Esophagus muscularis mucosa (tissue), 4 donors: ENCODE measurements around the gene FGR. TPM values are rescaled to one million over a fixed set of nuclear protein-coding genes. Genes with fewer than 3 reads are reported as not detected.

Experiments
- DNase-seq: peaks from one replicate; pipeline ENCODE4 v3.0.0-alpha.2; 2017; ENCODE audit errors: extremely low spot score
- H3K27ac ChIP-seq, 4 donors: fragments of 200-600 bp; sonication (generic); replicated peaks in 1 of 4; 1 replicate in 3 of 4; 2 replicates in 1 of 4; pipeline ENCODE4 v1.5.1; 2016 to 2019; ENCODE audit warnings: mild to moderate bottlenecking in 1 of 4
- H3K27me3 ChIP-seq, 4 donors: fragments of 200-600 bp; sonication (generic); one replicate each; pipeline versions ENCODE4 v1.5.1 to v1.6.0; 2016 to 2019
- H3K36me3 ChIP-seq, 4 donors: fragments of 200-600 bp; sonication (generic); one replicate each; pipeline ENCODE4 v1.5.1; 2016 to 2019
- H3K4me1 ChIP-seq, 4 donors: fragments of 200-600 bp; sonication (generic); one replicate each; pipeline ENCODE4 v1.5.1; 2016 to 2019
- H3K4me3 ChIP-seq, 4 donors: fragments of 200-600 bp; sonication (generic); 1 replicate in 2 of 4; 2 replicates in 2 of 4; pipeline ENCODE4 v1.5.1; 2016 to 2019; ENCODE audit warnings: mild to moderate bottlenecking in 4 of 4, moderate library complexity in 1 of 4
- H3K9me3 ChIP-seq, 4 donors: fragments of 200-600 bp; sonication (generic); 1 replicate in 3 of 4; 2 replicates in 1 of 4; pipeline ENCODE4 v1.5.1; 2016 to 2019
- CTCF ChIP-seq, 3 experiments: fragments of 200-600 bp in 2 of 3; fragments of 450-650 bp in 1 of 3; sonication (generic) in 2 of 3; IDR thresholded peaks; one replicate each; pipeline ENCODE4 v1.5.1; 2017 to 2019; ENCODE audit warnings: antibody characterized with exemption in 3 of 3, mild to moderate bottlenecking in 2 of 3, moderate library complexity in 1 of 3
- EP300 ChIP-seq: sonication (generic); formaldehyde crosslinking; IDR thresholded peaks from one replicate; pipeline ENCODE4 v1.6.1; 2017; ENCODE audit warnings: antibody characterized with exemption
- POLR2A ChIP-seq: fragments of 450-650 bp; IDR thresholded peaks from one replicate; pipeline ENCODE4 v1.6.1; 2017; ENCODE audit warnings: antibody characterized with exemption, moderate library complexity, mild to moderate bottlenecking, low read depth
- POLR2AphosphoS5 ChIP-seq, 2 donors: sonication (generic); formaldehyde crosslinking; IDR thresholded peaks; one replicate each; pipeline ENCODE4 v1.6.1; 2017; ENCODE audit warnings: antibody characterized with exemption in 2 of 2
- WGBS: methylation state at CpG from one replicate; pipeline ENCODE4 v1.1.5; 2018; 5-methylcytosine and 5-hydroxymethylcytosine counted together
- intact Hi-C: fragments of 100-400 bp; cut with DNase I; formaldehyde crosslinking; loops from one replicate; pipeline ENCODE4 v1.15.1; 2023
- total RNA-seq, 4 donors: library from RNA; depleted of rRNA; stranded (reverse); fragments of >200 nt; gene quantifications; one replicate each; pipeline versions ENCODE4 v1.1.0 to v1.2.1, GENCODE V29; 2016

Gene FGR
- total RNA-seq, 4 donors from 2014 or later, result 12.0 to 32.1 (median 12.6) TPM

GRCh38 chr1:27626031-27626935, 8.7 kb downstream of the FGR start:
- peaks cover 0 to 3% (median 0%) of the 10 kb centered on the region in 4 donors for H3K27me3 ChIP-seq
- H3K4me3 ChIP-seq, result no peak overlapping the region
- DNase-seq, result no peak
- H3K27ac ChIP-seq, result peak overlapping the region in 1 of 4 donors; percentile 40
- no peaks in the 10 kb centered on the region for H3K9me3 ChIP-seq
- peaks cover 22 to 54% (median 30%) of the 10 kb centered on the region in 4 donors for H3K4me1 ChIP-seq
- intact Hi-C loops, result no loop called here
- no peaks in the 10 kb centered on the region for H3K36me3 ChIP-seq
- no peak for TF ChIP-seq EP300
- no peak for TF ChIP-seq CTCF (IDR thresholded peaks at IDR 0.05)
- no peak for TF ChIP-seq POLR2A
- peak in 1 of 2 donors; percentile 7 for TF ChIP-seq POLR2AphosphoS5 (IDR thresholded peaks at IDR 0.05)
- 88% methylated on average over 9 of the region's 11 CpGs for WGBS

DNA sequence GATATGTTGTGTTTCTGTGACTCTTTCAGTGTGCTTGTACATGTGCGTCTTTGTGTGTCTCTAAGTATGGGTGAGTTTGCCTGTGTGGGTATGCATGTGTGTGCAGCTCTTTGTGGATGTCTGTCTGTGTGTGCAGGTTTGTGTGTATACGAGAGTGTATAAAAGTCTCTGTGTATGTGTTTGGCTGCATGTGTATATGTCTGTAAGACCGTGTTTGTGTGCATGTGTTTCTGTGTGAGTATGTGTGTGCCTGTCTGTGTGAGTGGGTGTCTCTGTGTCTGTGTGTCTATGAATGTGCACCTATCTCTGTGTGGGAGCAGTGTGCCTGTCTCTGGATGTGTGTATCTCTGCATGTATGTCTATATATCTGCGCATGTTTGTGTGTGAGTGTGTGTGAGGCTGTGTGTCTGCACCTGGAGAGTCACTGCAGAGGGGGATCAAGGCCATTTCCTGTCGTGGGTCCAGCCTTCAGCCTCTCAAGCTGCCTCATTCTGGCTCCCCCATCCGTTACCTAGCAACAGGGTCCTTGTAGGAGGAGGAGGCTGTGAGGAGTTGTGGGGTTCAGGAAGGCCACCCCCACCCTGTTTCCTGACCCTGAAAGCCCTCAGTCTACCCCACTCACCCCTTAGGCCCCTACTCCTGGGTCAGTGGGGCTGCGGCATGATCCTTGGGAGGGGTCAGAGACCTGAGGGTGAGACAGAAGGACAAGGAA, 10.4 kb downstream of the FGR start:
- peaks cover 0 to 3% (median 0%) of the 10 kb centered on the region in 4 donors for H3K27me3 ChIP-seq
- WGBS, result 64% methylated on average over 7 of the region's 7 CpGs

GRCh38 chr1:27623327-27624212, 11.4 kb downstream of the FGR start:
- 92% methylated on average over 12 of the region's 13 CpGs for WGBS
- intact Hi-C loops, result no loop called here
- peaks cover 5 to 27% (median 6%) of the 10 kb centered on the region in 4 donors for H3K4me1 ChIP-seq
- no peak for DNase-seq
- H3K9me3 ChIP-seq, result no peaks in the 10 kb centered on the region
- H3K36me3 ChIP-seq, result no peaks in the 10 kb centered on the region
- no peak overlapping the region for H3K4me3 ChIP-seq
- no peak for TF ChIP-seq POLR2A
- no peak for TF ChIP-seq CTCF (IDR thresholded peaks at IDR 0.05)
- no peak for TF ChIP-seq EP300
- TF ChIP-seq POLR2AphosphoS5 (IDR thresholded peaks at IDR 0.05), result no peak
- H3K27me3 ChIP-seq, result peaks cover 0 to 3% (median 0%) of the 10 kb centered on the region in 4 donors
- no peak overlapping the region for H3K27ac ChIP-seq

More for the DNA sequence above, 10.4 kb downstream of the FGR start:
- Histone ChIP-seq H3K36me3 (no peaks in the 10 kb centered on the region), H3K4me3 (no peak overlapping the region), H3K9me3 (no peaks in the 10 kb centered on the region), H3K27ac (no peak overlapping the region), H3K4me1 (peaks cover 7 to 38% (median 16%) of the 10 kb centered on the region in 4 donors)
- no peak for TF ChIP-seq POLR2A
- intact Hi-C loops, result no loop called here
- DNase-seq, result no peak

- intact Hi-C loops, result no loop called here
- H3K27ac ChIP-seq, result no peak overlapping the region
- H3K9me3 ChIP-seq, result no peaks in the 10 kb centered on the region
- TF ChIP-seq EP300 (no peak), CTCF (IDR thresholded peaks at IDR 0.05) (no peak), POLR2AphosphoS5 (IDR thresholded peaks at IDR 0.05) (no peak), POLR2A (no peak)
- H3K4me1 ChIP-seq, result peaks cover 0 to 21% (median 5%) of the 10 kb centered on the region in 4 donors
- 86% methylated on average over 4 of the region's 4 CpGs for WGBS
- H3K4me3 ChIP-seq, result no peak overlapping the region
- no peak for DNase-seq
- no peaks in the 10 kb centered on the region for H3K36me3 ChIP-seq
- peaks cover 0 to 3% (median 0%) of the 10 kb centered on the region in 4 donors for H3K27me3 ChIP-seq
Measured at GRCh38 chr1:27622828-27623227, 12.2 kb downstream of the FGR start.
